Right hindlimb (tissue), 1 donor: ENCODE data around the gene DNAH1.
A peak's percentile ranks its signal among the peaks of the same experiment; 100 is the strongest.
"Not testable (repeated sequence)": the region's sequence is repeated elsewhere in the genome, so short reads cannot be mapped to it uniquely, and the experiment has no call there.

Experiments
- DNase-seq: peaks from one replicate; pipeline ENCODE4 v3.0.0-alpha.2; 2018

DNAH1 gene

GRCh38 chr3:52315977-52316764 lies at the start of gene DNAH1:
DNAH1 (plus strand) TSS chr3:52316319; CDS start chr3:52322443, 6,124 bp downstream.
- DNase-seq = no peak

GRCh38 chr3:52268036-52268435 lies 48.1 kb upstream of the DNAH1 start:
- no peak for DNase-seq

- DNase-seq = no peak
These were observed 46.3 kb upstream of the DNAH1 start for GRCh38 chr3:52269776-52270175.

- no peak for DNase-seq
These were observed 45.8 kb upstream of the DNAH1 start for GRCh38 chr3:52270252-52270754.

- DNase-seq = not testable (repeated sequence)
These were observed 43.9 kb upstream of the DNAH1 start for GRCh38 chr3:52272172-52272571.

- no peak for DNase-seq
These were observed 43.3 kb upstream of the DNAH1 start for GRCh38 chr3:52272831-52273230.

- DNase-seq = not testable (repeated sequence)
These were observed 41.3 kb upstream of the DNAH1 start for GRCh38 chr3:52274781-52275180.

GRCh38 chr3:52277071-52277964 lies 38.8 kb upstream of the DNAH1 start:
- peak; percentile 82 for DNase-seq

GRCh38 chr3:52277972-52278509 lies 38.1 kb upstream of the DNAH1 start:
- no peak for DNase-seq

GRCh38 chr3:52278510-52279069 lies 37.5 kb upstream of the DNAH1 start, which contains the start of gene WDR82:
WDR82 (minus strand) TSS chr3:52278649; CDS start chr3:52278361, 288 bp downstream.
- peak; percentile 98 for DNase-seq

- no peak for DNase-seq
These were observed 36.5 kb upstream of the DNAH1 start for GRCh38 chr3:52279596-52279995.

- DNase-seq = no peak
These were observed 36.1 kb upstream of the DNAH1 start for GRCh38 chr3:52280050-52280461.

- DNase-seq = no peak
These were observed 33.9 kb upstream of the DNAH1 start for GRCh38 chr3:52281981-52282801.

- no peak for DNase-seq
These were observed 32.8 kb upstream of the DNAH1 start for GRCh38 chr3:52283306-52283705.

GRCh38 chr3:52284051-52284450 lies 32.1 kb upstream of the DNAH1 start:
- not testable (repeated sequence) for DNase-seq

GRCh38 chr3:52286777-52287110 lies 29.4 kb upstream of the DNAH1 start:
- DNase-seq = no peak

- DNase-seq = no peak
These were observed 27.4 kb upstream of the DNAH1 start for GRCh38 chr3:52288674-52289073.

GRCh38 chr3:52289338-52289746 lies 26.8 kb upstream of the DNAH1 start:
- no peak for DNase-seq

- no peak for DNase-seq
These were observed 26.1 kb upstream of the DNAH1 start for GRCh38 chr3:52289747-52290595.

- DNase-seq = no peak
These were observed 25.3 kb upstream of the DNAH1 start for GRCh38 chr3:52290596-52291507.
